ENCODE data around the gene PHF20. TPM values are rescaled to one million over a fixed set of nuclear protein-coding genes. Genes with fewer than 3 reads are reported as not detected.

PHF20 gene
- total and polyA plus RNA-seq, 2 of the 8 experiments (the other 6 are each of a cell fraction or from before 2014, with no cell fraction given): 25.6 to 70.1 TPM

DNA sequence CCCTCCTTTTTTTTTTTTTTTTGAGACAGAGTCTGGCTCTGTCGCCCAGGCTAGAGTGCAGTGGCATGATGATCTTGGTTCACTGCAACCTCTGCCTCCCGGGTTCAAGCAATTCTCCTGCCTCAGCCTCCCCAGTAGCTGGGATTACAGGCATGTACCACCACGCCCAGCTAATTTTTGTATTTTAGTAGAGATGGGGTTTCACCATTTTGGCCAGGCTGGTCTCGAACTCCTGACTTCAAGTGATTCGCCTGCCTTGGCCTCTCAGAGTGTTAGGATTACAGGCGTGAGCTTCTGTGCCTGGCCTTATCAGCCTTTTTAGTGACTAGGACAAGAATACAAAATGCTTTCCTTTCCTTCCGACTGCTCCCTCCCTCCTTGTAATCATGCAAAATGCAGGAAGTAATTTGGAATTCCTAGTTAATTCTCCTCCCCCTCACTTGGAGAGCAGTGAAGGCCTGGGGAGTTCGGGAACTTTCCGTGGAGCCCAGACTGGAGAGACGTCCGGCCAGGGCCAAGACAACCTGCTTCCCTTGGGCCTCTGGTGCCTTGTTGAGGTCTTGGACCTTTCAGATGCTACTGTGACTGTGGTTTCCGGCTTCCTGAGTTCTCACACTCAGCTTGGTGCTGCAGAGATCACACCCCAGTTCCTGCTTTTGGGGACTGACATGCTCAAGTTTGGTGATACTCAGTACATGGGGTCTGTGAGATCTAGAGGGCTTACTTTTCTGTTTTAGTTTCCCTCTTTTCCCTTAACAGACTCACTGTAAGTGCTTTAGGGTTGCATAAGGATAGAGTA is 3.9 kb upstream of the PHF20 start (continued):
- no peak for TF ChIP-seq CBX5 (IDR thresholded peaks at IDR 0.05; ENCODE audit: low read depth, low read length)
- no peak for TF ChIP-seq CHD1 (IDR thresholded peaks at IDR 0.05; ENCODE audit: low read depth, low read length)
- TF ChIP-seq E2F6 (IDR thresholded peaks at IDR 0.05): no peak
- no peak for TF ChIP-seq RFX5 (IDR thresholded peaks at IDR 0.05; ENCODE audit: borderline replicate concordance, low read depth, low read length)
